Measurements from ENCODE around the gene CFAP119.

Gene CFAP119

DNA sequence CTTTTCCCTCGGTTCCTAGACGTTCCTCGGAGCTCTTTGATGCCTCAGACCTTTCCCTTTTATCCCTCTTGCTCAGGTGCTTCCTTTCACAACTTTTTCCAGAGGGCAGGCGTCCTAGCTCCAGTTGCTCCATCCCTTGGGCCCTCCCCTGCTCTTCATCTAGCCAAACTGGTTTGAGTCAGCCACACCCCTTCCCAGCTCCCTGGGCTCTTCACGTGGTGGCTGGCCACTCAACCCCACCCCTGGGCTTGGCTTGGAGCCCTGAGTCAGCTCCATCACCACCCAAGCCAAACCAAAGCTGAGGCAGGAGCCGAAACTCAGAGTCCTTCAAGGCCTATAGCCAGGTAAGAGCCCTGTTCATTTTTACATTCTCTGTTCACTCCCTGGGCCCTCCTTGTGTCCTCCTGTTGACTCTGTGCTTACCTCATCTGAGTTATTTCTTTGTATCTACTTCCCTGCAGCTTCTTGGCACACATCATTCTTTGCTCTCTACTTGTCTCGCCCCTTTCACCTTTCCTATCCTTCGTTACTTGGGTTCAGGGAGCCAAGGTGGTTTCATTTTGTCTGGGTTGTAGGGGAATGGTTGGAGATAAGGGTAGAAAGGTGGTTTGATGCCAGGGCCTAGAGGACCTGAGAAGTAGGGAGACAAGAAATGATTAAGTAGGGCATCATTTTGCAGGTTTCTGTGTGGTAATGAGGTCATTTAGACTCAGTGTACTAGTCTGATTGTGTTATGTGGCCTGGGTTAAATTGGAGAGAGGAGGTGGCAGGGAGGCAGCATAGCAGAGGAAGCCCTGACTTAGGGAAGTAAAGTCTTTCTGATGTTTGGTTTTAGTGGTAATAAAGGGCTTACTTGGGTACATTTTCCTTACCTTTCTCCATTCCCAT, 21.3 kb downstream of the CFAP119 start:
- DNase-seq (ENCODE audit: low read depth, low spot score), result no peak

DNA sequence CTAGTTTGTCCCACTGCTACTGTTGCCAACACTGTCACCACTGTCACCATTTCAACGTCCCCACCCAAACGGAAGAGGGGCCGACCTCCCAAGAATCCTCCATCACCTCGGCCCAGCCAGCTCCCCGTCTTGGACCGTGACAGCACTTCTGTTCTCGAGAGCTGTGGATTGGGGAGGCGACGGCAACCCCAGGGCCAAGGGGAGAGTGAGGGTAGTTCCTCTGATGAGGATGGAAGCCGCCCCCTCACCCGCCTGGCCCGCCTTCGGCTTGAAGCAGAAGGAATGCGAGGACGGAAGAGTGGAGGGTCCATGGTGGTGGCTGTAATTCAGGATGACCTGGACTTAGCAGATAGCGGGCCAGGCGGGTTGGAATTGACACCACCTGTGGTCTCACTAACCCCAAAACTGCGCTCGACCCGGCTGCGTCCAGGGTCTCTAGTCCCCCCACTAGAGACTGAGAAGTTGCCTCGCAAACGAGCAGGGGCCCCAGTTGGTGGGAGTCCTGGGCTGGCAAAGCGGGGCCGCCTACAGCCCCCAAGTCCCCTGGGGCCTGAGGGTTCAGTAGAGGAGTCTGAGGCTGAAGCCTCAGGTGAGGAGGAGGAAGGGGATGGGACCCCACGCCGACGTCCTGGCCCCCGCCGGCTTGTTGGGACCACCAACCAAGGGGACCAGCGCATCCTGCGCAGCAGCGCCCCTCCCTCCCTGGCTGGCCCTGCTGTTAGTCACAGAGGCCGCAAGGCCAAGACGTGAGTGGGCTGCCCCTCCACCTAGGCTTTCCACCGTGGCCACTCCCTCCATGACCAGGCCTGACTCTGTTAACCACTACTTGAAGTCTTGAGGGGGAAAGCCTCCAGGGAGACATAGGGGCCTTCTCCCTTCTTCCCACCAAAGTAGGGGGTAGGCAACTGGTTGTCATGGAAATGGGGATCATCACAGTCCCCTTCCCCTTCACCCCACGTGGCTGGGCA, 22.6 kb downstream of the CFAP119 start:
- no peak for DNase-seq (ENCODE audit: low read depth, low spot score)

DNA sequence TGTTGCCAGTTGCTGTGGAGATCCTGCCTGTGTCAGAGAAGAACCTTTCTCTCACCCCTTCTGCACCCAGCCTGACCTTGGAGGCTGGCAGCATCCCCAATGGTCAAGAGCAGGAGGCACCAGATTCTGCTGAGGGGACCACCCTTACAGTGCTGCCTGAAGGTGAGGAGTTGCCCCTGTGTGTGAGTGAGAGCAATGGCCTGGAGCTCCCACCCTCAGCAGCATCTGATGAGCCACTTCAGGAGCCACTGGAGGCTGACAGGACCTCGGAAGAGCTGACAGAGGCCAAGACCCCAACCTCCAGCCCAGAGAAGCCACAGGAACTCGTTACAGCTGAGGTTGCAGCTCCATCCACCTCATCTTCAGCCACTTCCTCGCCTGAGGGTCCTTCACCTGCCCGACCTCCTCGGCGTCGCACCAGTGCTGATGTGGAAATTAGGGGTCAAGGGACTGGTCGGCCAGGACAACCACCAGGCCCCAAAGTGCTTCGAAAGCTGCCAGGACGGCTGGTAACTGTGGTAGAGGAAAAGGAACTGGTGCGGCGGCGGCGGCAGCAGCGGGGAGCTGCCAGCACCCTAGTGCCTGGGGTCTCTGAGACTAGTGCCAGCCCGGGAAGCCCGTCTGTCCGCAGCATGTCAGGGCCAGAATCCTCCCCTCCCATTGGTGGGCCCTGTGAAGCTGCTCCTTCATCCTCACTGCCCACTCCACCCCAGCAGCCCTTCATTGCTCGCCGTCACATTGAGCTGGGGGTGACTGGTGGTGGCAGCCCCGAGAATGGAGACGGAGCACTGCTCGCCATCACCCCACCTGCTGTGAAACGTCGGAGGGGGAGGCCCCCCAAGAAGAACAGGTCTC, 23.8 kb downstream of the CFAP119 start:
- DNase-seq (ENCODE audit: low read depth, low spot score), result no peak

DNA sequence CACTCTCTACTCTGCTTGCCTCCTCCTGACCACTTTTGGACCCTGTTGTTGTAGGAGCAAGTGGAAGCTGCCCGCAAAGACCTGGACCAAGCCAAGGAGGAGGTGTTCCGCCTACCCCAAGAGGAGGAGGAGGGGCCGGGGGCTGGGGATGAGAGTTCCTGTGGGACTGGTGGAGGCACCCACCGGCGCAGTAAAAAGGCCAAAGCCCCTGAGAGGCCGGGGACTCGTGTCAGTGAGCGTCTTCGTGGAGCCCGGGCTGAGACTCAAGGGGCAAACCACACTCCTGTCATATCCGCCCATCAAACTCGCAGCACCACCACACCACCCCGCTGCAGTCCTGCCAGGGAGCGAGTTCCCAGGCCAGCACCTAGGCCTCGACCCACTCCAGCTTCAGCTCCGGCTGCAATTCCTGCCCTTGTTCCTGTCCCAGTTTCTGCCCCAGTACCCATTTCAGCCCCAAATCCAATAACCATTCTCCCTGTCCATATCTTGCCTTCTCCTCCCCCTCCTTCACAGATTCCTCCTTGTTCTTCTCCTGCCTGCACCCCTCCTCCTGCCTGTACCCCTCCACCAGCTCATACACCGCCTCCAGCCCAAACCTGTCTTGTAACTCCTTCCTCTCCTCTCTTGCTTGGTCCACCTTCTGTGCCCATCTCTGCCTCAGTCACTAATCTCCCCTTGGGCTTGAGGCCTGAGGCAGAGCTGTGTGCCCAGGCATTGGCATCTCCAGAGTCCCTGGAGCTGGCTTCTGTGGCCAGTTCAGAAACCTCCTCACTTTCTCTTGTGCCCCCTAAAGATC, 24.7 kb downstream of the CFAP119 start:
- DNase-seq (ENCODE audit: low read depth, low spot score), result no peak

DNA sequence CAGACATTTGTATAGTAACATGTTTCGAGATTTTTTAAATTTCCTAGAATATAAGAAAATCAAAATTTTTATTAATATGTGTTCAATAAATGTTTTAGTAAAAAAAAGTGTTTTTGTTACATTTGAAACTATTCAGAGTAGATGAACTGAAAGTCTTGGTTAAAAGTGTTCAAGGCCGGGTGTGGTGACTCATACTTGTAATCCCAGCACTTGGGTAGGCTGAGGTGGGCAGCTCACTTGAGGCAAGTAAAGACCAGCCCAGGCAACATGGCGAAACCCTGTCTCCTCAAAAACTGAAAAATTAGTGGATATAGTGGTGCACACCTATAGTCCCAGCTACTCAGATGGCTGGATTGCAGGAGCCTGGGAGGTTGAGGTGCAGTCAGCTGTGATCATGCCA, 30.5 kb downstream of the CFAP119 start:
- no peak for DNase-seq (ENCODE audit: low read depth, low spot score)

DNA sequence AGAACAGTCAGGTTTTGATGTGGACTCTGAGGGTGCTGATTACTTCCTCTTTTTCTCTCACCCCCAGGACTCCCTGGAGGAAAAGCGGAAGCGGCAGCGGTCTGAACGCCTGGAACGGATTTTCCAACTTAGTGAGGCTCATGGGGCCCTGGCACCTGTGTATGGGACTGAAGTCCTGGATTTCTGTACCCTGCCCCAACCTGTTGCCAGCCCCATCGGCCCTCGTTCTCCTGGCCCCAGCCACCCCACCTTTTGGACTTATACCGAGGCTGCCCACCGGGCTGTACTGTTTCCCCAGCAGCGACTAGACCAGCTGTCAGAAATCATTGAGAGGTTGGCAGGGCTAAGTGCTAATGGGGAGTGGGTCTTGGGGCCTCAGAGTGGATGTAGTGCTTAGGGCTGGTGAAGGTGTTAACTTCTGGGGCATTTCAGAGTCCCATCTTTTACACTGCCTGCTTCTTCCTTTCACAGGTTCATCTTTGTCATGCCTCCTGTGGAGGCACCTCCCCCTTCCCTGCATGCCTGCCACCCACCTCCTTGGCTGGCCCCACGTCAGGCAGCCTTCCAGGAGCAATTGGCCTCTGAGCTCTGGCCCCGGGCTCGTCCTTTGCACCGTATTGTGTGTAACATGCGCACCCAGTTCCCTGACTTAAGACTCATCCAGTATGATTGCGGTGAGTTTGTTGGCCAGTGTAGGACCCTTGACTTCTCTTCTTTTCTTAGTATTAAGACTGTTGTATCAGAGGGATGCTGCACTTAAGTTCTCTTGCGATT, 32.8 kb downstream of the CFAP119 start:
- DNase-seq (ENCODE audit: low read depth, low spot score), result no peak

DNA sequence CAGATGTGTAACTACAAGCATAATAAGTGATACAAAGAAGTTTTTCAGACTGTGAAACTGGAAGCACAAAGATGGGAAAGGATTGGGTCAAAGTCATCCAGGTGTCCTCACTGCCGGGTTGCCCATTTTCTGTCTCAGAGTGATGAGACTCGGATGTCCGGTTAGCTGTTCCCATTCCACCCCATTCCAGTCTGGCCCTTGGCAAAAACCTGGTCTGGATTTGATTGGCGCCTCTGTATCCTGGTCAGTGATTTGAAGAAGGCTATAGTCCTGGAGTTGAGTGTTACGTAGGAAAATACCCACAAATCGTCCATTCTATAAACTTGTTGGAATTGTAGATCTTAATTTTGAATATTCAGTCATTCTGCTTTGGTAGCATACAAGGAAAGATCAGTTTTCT, 33.5 kb downstream of the CFAP119 start:
- no peak for DNase-seq (ENCODE audit: low read depth, low spot score)

DNA sequence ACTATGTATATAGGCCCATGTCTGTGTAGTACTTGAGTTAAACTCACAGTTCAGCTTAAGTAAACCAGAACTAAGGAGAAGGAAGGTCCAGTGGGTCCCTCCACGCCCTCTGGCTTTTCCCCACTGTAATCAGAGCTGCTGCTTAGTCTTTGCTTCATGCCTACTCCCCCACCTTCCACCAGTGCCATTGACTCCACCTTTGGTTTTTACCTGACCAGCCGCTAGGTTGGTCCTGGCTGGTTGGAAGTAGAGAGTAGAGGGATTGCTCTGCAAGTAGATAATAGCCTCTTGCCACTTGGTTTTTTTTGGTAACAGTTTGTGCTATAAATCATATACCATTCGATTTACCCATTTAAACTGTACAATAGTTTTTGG, 36.5 kb downstream of the CFAP119 start:
- no peak for DNase-seq (ENCODE audit: low read depth, low spot score)

DNA sequence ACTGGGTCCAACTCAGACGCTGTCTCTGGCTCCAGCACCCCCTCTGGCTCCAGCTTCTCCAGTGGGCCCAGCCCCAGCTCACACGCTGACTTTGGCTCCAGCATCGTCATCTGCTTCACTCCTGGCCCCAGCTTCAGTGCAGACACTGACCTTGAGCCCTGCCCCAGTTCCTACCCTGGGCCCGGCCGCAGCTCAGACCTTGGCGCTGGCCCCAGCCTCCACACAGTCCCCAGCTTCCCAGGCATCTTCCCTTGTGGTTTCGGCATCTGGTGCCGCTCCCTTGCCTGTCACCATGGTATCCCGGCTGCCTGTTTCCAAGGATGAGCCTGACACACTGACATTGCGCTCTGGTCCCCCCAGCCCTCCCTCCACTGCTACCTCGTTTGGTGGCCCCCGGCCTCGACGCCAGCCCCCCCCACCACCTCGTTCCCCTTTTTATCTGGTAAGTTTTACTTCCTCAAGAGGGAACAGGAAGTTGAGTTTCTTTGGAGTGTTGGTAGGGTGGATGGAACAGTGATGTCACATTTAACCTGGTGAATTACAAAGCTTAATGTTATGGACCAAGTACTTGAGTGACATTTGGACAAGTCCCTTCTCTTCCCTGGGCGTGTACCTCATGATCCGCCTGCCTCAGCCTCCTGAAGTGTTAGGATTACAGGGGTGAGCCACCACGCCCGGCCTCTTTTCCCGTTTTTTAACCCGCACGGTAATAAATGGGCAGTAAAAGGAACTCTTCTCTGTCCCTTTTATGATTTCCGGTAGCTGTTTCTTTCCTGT, 37.0 kb downstream of the CFAP119 start:
- DNase-seq (ENCODE audit: low read depth, low spot score), result no peak

DNA sequence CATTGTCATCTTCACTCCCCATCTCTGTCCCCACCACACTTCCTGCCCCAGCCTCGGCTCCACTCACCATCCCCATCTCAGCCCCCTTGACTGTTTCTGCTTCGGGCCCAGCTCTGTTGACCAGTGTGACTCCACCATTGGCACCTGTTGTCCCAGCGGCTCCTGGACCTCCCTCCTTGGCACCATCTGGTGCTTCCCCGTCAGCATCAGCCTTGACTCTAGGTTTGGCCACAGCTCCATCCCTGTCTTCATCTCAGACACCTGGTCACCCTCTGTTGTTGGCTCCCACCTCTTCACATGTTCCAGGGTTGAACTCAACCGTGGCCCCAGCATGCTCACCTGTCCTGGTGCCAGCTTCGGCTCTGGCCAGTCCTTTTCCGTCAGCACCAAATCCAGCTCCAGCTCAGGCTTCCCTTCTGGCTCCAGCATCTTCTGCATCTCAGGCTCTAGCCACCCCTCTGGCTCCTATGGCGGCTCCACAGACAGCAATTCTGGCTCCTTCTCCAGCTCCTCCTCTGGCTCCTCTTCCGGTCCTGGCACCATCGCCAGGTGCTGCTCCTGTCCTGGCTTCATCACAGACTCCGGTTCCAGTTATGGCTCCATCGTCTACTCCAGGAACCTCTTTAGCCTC, 38.0 kb downstream of the CFAP119 start:
- DNase-seq (ENCODE audit: low read depth, low spot score), result no peak

DNA sequence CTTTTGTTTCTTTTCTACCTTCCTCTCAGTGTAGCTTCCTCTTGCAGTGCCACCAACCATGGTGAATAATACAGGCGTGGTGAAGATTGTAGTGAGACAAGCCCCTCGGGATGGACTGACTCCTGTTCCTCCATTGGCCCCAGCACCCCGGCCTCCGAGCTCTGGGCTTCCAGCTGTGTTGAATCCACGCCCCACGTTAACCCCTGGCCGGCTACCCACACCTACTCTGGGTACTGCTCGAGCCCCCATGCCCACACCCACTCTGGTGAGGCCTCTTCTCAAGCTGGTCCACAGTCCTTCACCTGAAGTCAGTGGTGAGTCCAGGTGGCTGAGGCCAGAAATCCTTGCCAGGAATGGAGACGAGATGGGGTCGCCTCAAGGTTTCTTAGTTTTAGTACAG, 38.9 kb downstream of the CFAP119 start:
- no peak for DNase-seq (ENCODE audit: low read depth, low spot score)

DNA sequence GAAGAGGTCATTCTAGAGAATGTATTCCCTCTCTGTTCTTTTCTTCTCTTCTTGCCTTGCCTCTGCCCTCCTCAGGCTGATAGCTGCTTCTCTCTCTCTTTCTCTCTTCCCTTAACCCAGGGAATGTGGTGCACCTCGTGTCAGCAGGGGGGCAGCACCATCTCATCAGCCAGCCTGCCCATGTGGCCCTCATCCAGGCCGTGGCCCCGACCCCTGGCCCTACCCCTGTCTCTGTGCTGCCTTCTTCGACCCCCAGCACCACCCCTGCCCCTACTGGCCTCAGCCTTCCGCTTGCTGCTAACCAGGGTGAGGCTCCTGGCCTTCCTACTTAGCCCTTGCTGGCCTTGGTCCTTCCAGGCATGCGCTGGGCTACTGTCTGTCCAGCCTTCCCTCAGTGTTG, 39.4 kb downstream of the CFAP119 start:
- no peak for DNase-seq (ENCODE audit: low read depth, low spot score)

DNA sequence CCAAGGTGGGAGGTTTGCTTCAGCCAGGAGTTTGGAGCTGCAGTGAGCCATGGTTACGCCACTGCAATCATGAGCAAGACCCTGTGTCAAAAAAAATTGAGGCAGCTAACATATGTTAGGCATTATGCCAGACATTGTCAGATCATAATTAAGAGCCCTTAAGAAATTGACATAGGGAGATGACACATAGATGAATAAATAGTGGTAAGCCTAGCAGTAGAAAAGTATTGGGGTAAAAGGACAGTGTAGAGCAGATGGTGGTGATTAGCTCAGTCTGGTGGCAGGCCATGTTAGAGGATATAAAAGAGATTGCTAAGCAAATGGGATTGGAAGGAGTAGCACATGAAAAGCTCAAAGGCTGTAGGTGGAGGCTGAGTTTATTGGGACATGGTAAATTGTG, 40.3 kb downstream of the CFAP119 start:
- DNase-seq (ENCODE audit: low read depth, low spot score), result no peak

DNA sequence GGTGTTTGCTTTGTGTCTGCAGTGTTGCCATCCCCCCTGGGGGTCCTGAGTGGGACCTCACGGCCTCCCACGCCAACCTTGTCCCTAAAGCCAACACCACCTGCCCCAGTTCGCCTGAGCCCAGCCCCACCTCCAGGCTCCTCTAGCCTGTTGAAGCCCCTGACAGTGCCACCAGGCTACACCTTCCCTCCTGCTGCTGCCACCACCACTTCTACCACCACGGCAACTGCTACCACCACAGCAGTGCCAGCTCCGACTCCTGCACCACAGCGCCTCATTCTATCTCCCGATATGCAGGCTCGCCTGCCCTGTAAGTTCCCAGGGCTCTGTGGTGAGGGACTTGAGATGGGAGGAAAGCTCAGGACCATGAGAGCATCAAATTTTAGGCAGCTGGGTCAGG, 40.7 kb downstream of the CFAP119 start:
- DNase-seq (ENCODE audit: low read depth, low spot score), result no peak

DNA sequence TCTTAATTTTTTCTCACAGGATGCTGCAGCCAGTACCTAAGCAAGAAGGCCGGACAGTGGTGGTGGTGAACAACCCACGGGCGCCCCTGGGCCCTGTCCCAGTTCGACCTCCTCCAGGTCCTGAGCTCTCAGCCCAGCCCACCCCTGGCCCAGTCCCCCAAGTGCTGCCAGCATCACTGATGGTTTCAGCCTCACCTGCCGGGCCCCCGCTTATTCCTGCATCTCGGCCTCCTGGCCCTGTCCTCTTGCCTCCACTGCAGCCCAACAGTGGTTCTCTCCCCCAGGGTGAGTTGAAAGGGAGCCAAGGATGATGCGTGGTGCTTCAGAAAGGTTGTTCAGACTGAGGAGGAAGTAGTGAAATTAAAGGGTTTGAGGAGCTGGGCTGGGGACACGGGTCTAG, 41.2 kb downstream of the CFAP119 start:
- no peak for DNase-seq (ENCODE audit: low read depth, low spot score)

DNA sequence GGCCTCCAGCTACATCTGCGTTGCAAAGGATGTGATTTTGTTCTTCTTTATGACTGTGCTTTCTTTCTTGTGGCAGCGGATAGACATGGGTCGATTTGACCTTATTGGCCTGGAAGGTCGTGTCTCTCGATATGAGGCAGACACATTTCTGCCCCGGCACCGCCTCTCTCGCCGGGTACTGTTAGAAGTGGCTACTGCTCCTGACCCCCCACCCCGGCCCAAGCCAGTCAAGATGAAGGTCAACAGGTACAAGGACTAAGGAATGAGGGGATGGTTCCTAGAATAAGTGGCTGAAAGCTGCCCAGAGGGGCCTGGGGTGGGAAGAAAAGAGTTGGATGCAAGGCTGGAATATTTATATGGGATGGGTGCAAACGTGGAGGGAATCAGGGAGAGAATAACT, 41.8 kb downstream of the CFAP119 start:
- DNase-seq (ENCODE audit: low read depth, low spot score), result no peak

DNA sequence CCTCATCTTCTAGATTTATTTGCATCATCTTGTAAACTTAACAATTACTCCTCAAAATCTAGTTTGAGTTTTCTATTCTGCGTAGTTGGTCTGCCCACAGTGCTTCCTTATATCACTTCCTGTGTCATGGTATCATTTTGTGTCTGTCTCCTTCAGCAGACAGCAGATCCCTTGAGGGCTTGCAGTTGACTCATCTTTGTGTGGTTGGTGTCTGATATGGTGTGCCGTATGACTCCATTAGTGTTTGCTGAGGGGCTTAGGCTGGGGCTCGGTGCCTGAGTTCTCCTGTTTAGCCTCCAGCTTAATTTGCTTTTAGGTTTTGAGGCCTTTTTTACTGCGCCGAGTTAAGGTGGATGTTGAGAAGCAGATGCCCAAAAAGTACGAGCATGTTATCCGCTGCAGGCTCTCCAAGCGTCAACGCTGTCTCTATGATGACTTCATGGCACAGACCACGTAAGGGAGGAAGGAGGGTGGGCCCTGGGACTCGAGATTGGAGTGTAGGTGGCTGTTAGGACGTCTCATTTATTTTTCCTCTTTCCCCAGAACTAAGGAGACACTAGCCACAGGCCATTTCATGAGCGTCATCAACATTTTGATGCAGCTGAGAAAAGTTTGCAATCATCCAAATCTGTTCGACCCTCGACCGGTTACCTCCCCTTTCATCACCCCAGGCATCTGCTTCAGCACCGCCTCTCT, 46.0 kb downstream of the CFAP119 start:
- no peak for DNase-seq (ENCODE audit: low read depth, low spot score)

DNA sequence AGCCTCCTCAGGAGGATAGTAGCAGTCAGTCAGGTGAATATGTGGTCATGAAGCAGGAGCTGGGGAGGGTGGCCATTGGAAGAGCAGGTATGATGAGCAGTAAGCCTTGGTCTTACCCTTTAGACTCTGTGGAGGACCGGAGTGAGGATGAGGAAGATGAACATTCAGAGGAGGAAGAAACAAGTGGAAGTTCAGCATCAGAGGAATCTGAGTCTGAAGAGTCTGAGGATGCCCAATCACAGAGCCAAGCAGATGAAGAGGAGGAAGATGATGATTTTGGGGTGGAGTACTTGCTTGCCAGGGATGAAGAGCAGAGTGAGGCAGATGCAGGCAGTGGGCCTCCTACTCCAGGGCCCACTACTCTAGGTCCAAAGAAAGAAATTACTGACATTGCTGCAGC, 50.1 kb downstream of the CFAP119 start:
- no peak for DNase-seq (ENCODE audit: low read depth, low spot score)
